ENCODE measurements around the gene RNF146. TPM values are rescaled to one million over a fixed set of nuclear protein-coding genes. Genes with fewer than 3 reads are reported as not detected.
"Not testable (repeated sequence)": the region's sequence is repeated elsewhere in the genome, so short reads cannot be mapped to it uniquely, and the experiment has no call there.

The RNF146 gene
- total RNA-seq, 1 donor from 2014 or later: 41.0 TPM

GRCh38 chr6:127319686-127320085, 53.0 kb downstream of the RNF146 start:
- intact Hi-C loops (cut with DNase I): no loop called here
- DNase-seq (ENCODE audit: missing footprints) (no peak), ATAC-seq (no peak)

GRCh38 chr6:127328043-127328609, 61.5 kb downstream of the RNF146 start:
- ATAC-seq (no peak), DNase-seq (ENCODE audit: missing footprints) (no peak)
- intact Hi-C loops (cut with DNase I): no loop called here

- DNase-seq (ENCODE audit: missing footprints); intact Hi-C loops (cut with DNase I); ATAC-seq: not testable (repeated sequence)
These were observed 64.6 kb downstream of the RNF146 start for GRCh38 chr6:127331256-127331655.

- intact Hi-C loops (cut with DNase I): no loop called here
- ATAC-seq (no peak), DNase-seq (ENCODE audit: missing footprints) (no peak)
These were observed 65.8 kb downstream of the RNF146 start for GRCh38 chr6:127332383-127332961.

Other genes starting within 250 kb of the RNF146 start
- 0.92 TPM for gene RSPO3, start 148.2 kb upstream of the RNF146 start, total RNA-seq
- gene ECHDC1, start 76.7 kb downstream of the RNF146 start, total RNA-seq: 42.7 TPM
- 3.2 TPM for gene KIAA0408, start 192.5 kb downstream of the RNF146 start, total RNA-seq